ENCODE results near the gene ZDHHC24. TPM values are rescaled to one million over a fixed set of nuclear protein-coding genes. Genes with fewer than 3 reads are reported as not detected.

ZDHHC24 gene
- total RNA-seq, 2 experiments from 2014 or later: 11.9 to 35.1 TPM

DNA sequence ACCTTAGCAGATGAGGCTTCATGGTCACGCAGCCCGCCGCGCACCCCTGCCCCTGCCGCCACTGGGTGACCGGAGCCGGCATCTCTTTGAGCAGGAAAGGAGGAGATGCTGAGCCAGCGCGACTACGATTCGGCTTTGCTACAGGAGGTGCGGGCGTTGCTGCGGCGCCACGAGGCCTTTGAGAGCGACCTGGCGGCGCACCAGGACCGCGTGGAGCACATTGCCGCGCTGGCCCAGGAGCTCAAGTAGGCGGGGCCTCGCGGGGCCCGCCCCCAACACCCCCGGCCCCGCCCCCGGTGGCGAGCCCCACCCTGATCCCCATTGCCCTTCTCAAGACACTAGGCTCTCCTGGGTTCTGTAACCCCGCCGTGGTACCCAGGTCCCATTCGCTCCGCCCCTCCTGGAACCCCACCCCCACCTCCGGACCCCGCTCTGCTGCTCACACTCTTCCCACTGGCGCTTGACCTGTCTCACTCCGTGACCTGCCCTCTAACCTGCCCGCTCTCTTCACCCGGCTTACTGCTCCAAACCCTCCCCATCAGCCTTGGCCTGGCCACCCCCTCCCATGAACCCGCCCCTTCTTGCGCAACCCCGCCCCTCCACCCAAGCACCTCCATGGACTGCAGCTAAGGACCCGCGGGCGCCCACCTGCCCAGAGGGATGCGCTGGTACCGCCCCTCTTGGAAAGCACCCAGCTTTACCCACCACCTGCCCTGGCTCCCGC is 13.5 kb upstream of the ZDHHC24 start:
- no peaks in the 10 kb centered on the region for H3K36me3 ChIP-seq (ENCODE audit: insufficient read depth, low read length)
- no peak for DNase-seq (ENCODE audit: low spot score)
- no peak overlapping the region for H2AFZ ChIP-seq (ENCODE audit: low read length)
- H4K20me1 ChIP-seq (ENCODE audit: insufficient read depth, low read length): no peaks in the 10 kb centered on the region
- no peaks in the 10 kb centered on the region for H3K9me3 ChIP-seq (ENCODE audit: low read length)
- H3K4me1 ChIP-seq (ENCODE audit: insufficient read depth, low read length, poor library complexity, severe bottlenecking): no peaks in the 10 kb centered on the region
- ChIA-PET POLR2A (no interaction called here), CTCF (ENCODE audit: unreplicated experiment) (no interaction called here)
- intact Hi-C loops (cut with micrococcal nuclease; ENCODE audit: unreplicated experiment): no loop called here
- no peaks in the 10 kb centered on the region for H3K9me2 ChIP-seq (ENCODE audit: insufficient read depth, low read length)
- no peaks in the 10 kb centered on the region for H3K79me2 ChIP-seq (ENCODE audit: insufficient read depth, low read depth, low read length)
- H3K4me3 ChIP-seq (ENCODE audit: low read depth, low read length, poor library complexity, severe bottlenecking): no peak overlapping the region
- TF ChIP-seq, protein P1, sequence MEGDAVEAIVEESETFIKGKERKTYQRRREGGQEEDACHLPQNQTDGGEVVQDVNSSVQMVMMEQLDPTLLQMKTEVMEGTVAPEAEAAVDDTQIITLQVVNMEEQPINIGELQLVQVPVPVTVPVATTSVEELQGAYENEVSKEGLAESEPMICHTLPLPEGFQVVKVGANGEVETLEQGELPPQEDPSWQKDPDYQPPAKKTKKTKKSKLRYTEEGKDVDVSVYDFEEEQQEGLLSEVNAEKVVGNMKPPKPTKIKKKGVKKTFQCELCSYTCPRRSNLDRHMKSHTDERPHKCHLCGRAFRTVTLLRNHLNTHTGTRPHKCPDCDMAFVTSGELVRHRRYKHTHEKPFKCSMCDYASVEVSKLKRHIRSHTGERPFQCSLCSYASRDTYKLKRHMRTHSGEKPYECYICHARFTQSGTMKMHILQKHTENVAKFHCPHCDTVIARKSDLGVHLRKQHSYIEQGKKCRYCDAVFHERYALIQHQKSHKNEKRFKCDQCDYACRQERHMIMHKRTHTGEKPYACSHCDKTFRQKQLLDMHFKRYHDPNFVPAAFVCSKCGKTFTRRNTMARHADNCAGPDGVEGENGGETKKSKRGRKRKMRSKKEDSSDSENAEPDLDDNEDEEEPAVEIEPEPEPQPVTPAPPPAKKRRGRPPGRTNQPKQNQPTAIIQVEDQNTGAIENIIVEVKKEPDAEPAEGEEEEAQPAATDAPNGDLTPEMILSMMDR (conservative IDR thresholded peaks at IDR 0.05; ENCODE audit: low read length): no peak
- TF ChIP-seq EZH2phosphoT487 (IDR thresholded peaks at IDR 0.05; ENCODE audit: borderline replicate concordance, low read depth, low read length): no peak
- no peak overlapping the region for H3K27ac ChIP-seq (ENCODE audit: low read depth, low read length, poor library complexity, severe bottlenecking)
- no TSS peak for BruUV-seq (replicated peaks)
- H3K4me2 ChIP-seq (ENCODE audit: low read length): no peak overlapping the region

DNA sequence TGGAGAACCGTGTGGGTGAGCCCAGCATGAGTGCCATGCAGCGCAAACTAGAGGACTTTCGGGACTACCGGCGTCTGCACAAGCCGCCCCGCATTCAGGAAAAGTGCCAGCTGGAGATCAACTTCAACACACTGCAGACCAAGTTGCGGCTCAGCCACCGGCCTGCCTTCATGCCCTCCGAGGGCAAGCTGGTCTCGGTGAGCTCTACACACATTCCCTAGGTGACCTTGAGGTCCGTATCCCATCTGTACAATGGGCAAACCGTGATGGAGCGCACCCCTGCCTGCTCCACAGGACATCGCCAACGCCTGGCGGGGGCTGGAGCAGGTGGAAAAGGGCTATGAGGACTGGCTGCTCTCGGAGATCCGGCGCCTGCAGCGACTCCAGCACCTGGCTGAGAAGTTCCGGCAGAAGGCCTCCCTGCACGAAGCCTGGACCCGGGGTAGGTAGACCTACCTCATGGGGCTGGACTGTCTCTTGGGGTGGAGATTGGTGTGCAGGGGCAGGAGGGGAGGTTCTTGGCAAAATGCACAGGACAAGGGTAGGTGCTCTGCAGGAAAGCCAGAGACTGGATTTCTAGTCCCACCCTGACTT is 12.0 kb upstream of the ZDHHC24 start:
- Histone ChIP-seq H2AFZ (ENCODE audit: low read length) (no peak overlapping the region), H3K4me3 (ENCODE audit: low read depth, low read length, poor library complexity, severe bottlenecking) (no peak overlapping the region), H3K9me2 (ENCODE audit: insufficient read depth, low read length) (no peaks in the 10 kb centered on the region), H3K36me3 (ENCODE audit: insufficient read depth, low read length) (no peaks in the 10 kb centered on the region), H3K79me2 (ENCODE audit: insufficient read depth, low read depth, low read length) (no peaks in the 10 kb centered on the region), H3K27ac (ENCODE audit: low read depth, low read length, poor library complexity, severe bottlenecking) (no peak overlapping the region), H3K4me1 (ENCODE audit: insufficient read depth, low read length, poor library complexity, severe bottlenecking) (no peaks in the 10 kb centered on the region), H3K4me2 (ENCODE audit: low read length) (no peak overlapping the region), H4K20me1 (ENCODE audit: insufficient read depth, low read length) (no peaks in the 10 kb centered on the region), H3K9me3 (ENCODE audit: low read length) (no peaks in the 10 kb centered on the region)
- no TSS peak for BruUV-seq (replicated peaks)
- ChIA-PET CTCF (ENCODE audit: unreplicated experiment) (no interaction called here), POLR2A (no interaction called here)
- no peak for DNase-seq (ENCODE audit: low spot score)
- intact Hi-C loops (cut with micrococcal nuclease; ENCODE audit: unreplicated experiment): no loop called here
- TF ChIP-seq, protein P1 (conservative IDR thresholded peaks at IDR 0.05; ENCODE audit: low read length): no peak

DNA sequence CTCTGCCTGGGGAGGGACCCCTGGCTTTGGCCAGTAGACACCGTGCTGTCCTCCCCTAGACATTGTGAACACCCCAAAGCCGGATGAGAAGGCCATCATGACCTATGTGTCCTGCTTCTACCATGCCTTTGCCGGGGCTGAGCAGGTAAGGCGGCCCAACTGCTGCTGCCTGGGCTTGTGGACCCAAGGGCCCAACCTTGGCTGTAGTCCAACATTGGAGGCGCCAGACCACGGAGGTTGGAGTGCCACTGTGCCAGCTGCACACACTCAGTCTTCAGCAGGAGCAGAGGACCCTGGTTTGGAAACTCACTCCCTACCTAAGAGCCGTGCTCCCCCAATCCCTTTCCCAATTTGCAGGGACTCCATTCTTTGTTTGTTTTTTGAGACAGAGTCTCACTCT is 10.2 kb upstream of the ZDHHC24 start:
- H3K79me2 ChIP-seq (ENCODE audit: insufficient read depth, low read depth, low read length): no peaks in the 10 kb centered on the region
- no peak overlapping the region for H3K4me2 ChIP-seq (ENCODE audit: low read length)
- TF ChIP-seq EZH2phosphoT487 (IDR thresholded peaks at IDR 0.05; ENCODE audit: borderline replicate concordance, low read depth, low read length): no peak
- TF ChIP-seq, protein P1 (conservative IDR thresholded peaks at IDR 0.05; ENCODE audit: low read length): no peak
- ChIA-PET POLR2A (no interaction called here), CTCF (ENCODE audit: unreplicated experiment) (no interaction called here)
- no peak overlapping the region for H2AFZ ChIP-seq (ENCODE audit: low read length)
- H3K9me3 ChIP-seq (ENCODE audit: low read length): no peaks in the 10 kb centered on the region
- H3K9me2 ChIP-seq (ENCODE audit: insufficient read depth, low read length): no peaks in the 10 kb centered on the region
- intact Hi-C loops (cut with micrococcal nuclease; ENCODE audit: unreplicated experiment): no loop called here
- no peak overlapping the region for H3K4me3 ChIP-seq (ENCODE audit: low read depth, low read length, poor library complexity, severe bottlenecking)
- no peaks in the 10 kb centered on the region for H4K20me1 ChIP-seq (ENCODE audit: insufficient read depth, low read length)
- H3K36me3 ChIP-seq (ENCODE audit: insufficient read depth, low read length): no peaks in the 10 kb centered on the region
- no peaks in the 10 kb centered on the region for H3K4me1 ChIP-seq (ENCODE audit: insufficient read depth, low read length, poor library complexity, severe bottlenecking)
- BruUV-seq (replicated peaks): no TSS peak
- DNase-seq (ENCODE audit: low spot score): no peak
- no peak overlapping the region for H3K27ac ChIP-seq (ENCODE audit: low read depth, low read length, poor library complexity, severe bottlenecking)

Data from OCI-LY7 (cell line).